Neural crest cell (in vitro differentiated cells): ENCODE measurements around the gene CKAP2L. TPM values are rescaled to one million over a fixed set of nuclear protein-coding genes. Genes with fewer than 3 reads are reported as not detected.

Source experiments
- DNase-seq: peaks from one replicate; pipeline ENCODE4 v3.0.0; 2021; ENCODE audit warnings: low read depth, mixed read lengths, low spot score
- H3K27ac Mint-ChIP-seq: one replicate; pipeline ENCODE4 v1.8.0; 2021; ENCODE audit warnings: mild to moderate bottlenecking, mixed read lengths; ENCODE audit not compliant: unreplicated experiment
- H3K27me3 Mint-ChIP-seq: 2 replicates; pipeline ENCODE4 v1.8.0; 2021; ENCODE audit warnings: low read depth, mild to moderate bottlenecking, mixed read lengths
- H3K36me3 Mint-ChIP-seq: 2 replicates; pipeline ENCODE4 v1.8.0; 2021; ENCODE audit warnings: low read depth, mild to moderate bottlenecking, mixed read lengths
- H3K4me1 Mint-ChIP-seq: 2 replicates; pipeline ENCODE4 v1.8.0; 2021; ENCODE audit warnings: mixed read lengths
- H3K4me3 Mint-ChIP-seq: one replicate; pipeline ENCODE4 v1.8.0; 2021; ENCODE audit warnings: mild to moderate bottlenecking, mixed read lengths
- H3K9me3 Mint-ChIP-seq: 2 replicates; pipeline ENCODE4 v1.8.0; 2021; ENCODE audit warnings: mixed read lengths
- total RNA-seq: library from RNA; stranded (reverse); gene quantifications from 2 replicates; pipeline ENCODE4 v1.2.1, GENCODE V29; 2021
- TF ChIP-seq, protein P1 (sequence below): fragments of 200-600 bp; sonication (generic); conservative IDR thresholded peaks from 2 replicates; pipeline ENCODE4 v1.5.0; 2021; ENCODE audit warnings: antibody characterized with exemption, mild to moderate bottlenecking

Gene CKAP2L
- total RNA-seq, 1 donor from 2014 or later = 27.4 TPM

GRCh38 chr2:112733871-112734270, 30.5 kb downstream of the CKAP2L start:
- Mint-ChIP-seq H3K27ac (no peak overlapping the region), H3K9me3 (no peaks in the 10 kb centered on the region), H3K4me1 (no peaks in the 10 kb centered on the region), H3K27me3 (no peaks in the 10 kb centered on the region), H3K4me3 (no peak overlapping the region), H3K36me3 (peaks cover 4% of the 10 kb centered on the region)
- TF ChIP-seq, protein P1, sequence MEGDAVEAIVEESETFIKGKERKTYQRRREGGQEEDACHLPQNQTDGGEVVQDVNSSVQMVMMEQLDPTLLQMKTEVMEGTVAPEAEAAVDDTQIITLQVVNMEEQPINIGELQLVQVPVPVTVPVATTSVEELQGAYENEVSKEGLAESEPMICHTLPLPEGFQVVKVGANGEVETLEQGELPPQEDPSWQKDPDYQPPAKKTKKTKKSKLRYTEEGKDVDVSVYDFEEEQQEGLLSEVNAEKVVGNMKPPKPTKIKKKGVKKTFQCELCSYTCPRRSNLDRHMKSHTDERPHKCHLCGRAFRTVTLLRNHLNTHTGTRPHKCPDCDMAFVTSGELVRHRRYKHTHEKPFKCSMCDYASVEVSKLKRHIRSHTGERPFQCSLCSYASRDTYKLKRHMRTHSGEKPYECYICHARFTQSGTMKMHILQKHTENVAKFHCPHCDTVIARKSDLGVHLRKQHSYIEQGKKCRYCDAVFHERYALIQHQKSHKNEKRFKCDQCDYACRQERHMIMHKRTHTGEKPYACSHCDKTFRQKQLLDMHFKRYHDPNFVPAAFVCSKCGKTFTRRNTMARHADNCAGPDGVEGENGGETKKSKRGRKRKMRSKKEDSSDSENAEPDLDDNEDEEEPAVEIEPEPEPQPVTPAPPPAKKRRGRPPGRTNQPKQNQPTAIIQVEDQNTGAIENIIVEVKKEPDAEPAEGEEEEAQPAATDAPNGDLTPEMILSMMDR = no peak
- DNase-seq = no peak

DNA sequence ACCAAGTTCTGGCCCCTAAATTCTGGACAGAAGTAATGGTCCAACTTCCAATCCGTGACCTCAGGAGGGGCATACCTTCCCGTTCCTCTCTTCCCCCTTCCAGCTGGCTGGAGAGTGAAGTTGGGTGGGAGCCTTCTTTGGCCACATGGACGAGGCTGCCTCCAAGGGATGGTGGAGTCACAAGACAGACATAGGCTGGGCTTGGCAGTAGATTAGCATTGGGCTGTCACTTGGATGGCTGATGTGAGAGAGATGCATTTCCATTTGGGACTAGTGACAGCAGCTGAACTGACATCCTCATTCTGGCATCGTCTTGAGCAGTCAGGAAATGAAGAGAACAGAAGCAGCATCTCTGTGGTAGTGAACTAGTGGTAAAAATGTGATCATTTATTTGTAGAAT, 31.0 kb downstream of the CKAP2L start:
- H3K27ac Mint-ChIP-seq = no peak overlapping the region
- no peak for DNase-seq
- no peak overlapping the region for H3K4me3 Mint-ChIP-seq
- H3K27me3 Mint-ChIP-seq = no peaks in the 10 kb centered on the region
- no peaks in the 10 kb centered on the region for H3K9me3 Mint-ChIP-seq
- TF ChIP-seq, protein P1 = no peak
- H3K4me1 Mint-ChIP-seq = no peaks in the 10 kb centered on the region
- H3K36me3 Mint-ChIP-seq = peaks cover 4% of the 10 kb centered on the region

DNA sequence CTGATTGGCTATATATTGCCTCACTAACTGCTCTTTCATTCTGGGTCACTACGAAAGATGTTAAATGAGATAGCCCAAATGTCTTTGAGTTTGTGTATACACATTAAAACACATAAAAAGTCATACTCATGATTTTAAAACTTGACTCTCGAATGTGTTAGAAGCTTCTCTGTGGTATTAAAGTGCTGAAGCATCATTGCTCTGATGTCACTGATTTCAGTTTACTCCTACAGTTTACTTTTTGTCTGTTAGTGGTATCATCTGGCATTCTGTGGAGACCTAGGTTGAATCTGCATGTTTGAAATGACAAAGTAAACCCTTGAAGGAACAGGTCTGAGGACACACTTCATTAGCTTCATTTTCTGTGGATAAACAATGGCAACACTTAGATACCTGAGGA, 32.9 kb downstream of the CKAP2L start:
- H3K27me3 Mint-ChIP-seq = no peaks in the 10 kb centered on the region
- H3K36me3 Mint-ChIP-seq = no peaks in the 10 kb centered on the region
- TF ChIP-seq, protein P1 = no peak
- H3K4me1 Mint-ChIP-seq = no peaks in the 10 kb centered on the region
- no peak overlapping the region for H3K27ac Mint-ChIP-seq
- no peak overlapping the region for H3K4me3 Mint-ChIP-seq
- no peaks in the 10 kb centered on the region for H3K9me3 Mint-ChIP-seq
- DNase-seq = no peak

DNA sequence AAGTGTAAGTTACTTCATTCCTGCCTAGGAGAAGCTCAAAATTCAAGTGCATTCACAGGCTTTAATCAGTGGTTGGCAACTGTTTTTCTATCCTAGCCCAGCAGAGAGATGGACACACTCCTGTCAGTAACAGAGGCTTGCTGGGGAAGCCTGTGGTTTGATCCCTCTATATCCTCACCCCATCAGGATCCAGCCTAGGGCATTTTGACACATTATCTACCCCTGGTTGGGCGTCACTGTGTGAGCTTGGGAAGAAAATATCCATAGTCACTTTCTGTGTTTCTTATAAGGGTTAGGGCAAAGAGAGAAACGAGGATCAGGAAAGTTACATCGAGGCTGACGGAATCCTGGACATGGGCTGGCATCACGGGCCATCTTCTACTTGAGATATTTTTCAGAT, 33.6 kb downstream of the CKAP2L start:
- TF ChIP-seq, protein P1 = no peak
- Mint-ChIP-seq H3K27me3 (no peaks in the 10 kb centered on the region), H3K4me1 (no peaks in the 10 kb centered on the region), H3K36me3 (no peaks in the 10 kb centered on the region), H3K27ac (no peak overlapping the region), H3K4me3 (no peak overlapping the region), H3K9me3 (no peaks in the 10 kb centered on the region)
- DNase-seq = no peak

DNA sequence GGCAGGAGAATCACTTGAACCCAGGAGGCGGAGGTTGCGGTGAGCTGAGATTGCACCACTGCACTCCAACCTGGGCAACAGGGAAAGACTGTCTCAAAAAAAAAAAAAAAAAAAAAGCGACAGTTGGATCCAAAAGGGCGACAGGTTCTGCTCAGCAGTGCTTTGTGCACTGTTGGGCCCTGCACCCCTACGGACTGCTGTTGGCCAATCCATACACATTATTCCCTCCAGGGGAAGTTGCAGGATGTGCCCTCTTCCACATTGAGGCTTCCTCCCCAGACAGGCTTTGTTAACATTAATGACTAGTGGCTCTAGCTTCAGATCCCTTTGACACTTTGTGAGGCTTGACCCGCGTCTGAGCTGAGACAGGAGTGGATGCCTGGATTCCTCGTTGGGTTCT, 34.2 kb downstream of the CKAP2L start:
- no peaks in the 10 kb centered on the region for H3K9me3 Mint-ChIP-seq
- no peaks in the 10 kb centered on the region for H3K27me3 Mint-ChIP-seq
- H3K27ac Mint-ChIP-seq = no peak overlapping the region
- no peak for DNase-seq
- TF ChIP-seq, protein P1 = no peak
- no peaks in the 10 kb centered on the region for H3K36me3 Mint-ChIP-seq
- H3K4me3 Mint-ChIP-seq = no peak overlapping the region
- H3K4me1 Mint-ChIP-seq = no peaks in the 10 kb centered on the region
